ENCODE results near the gene ADRA2C. TPM values are rescaled to one million over a fixed set of nuclear protein-coding genes. Genes with fewer than 3 reads are reported as not detected.

ADRA2C gene
- total and polyA plus RNA-seq, 2 experiments from 2014 or later, result 3.0 to 16.6 TPM

GRCh38 chr4:3721627-3722026, 44.6 kb upstream of the ADRA2C start:
- no peak overlapping the region for H3K4me3 Mint-ChIP-seq
- no peak overlapping the region for H3K4me3 ChIP-seq
- H3K79me2 ChIP-seq (replicated peaks; ENCODE audit: insufficient read depth), result no peaks in the 10 kb centered on the region
- no peak overlapping the region for H3K27ac Mint-ChIP-seq
- no peak overlapping the region for H2AFZ ChIP-seq
- DNase-seq (ENCODE audit: low spot score) (no peak), ATAC-seq (no peak)
- H3K4me1 Mint-ChIP-seq, result peaks cover 15% of the 10 kb centered on the region
- peaks cover 21% of the 10 kb centered on the region for H3K27me3 Mint-ChIP-seq (ENCODE audit: insufficient read depth, low read depth, poor library complexity)
- H3K36me3 Mint-ChIP-seq (ENCODE audit: low read depth), result peaks cover 4% of the 10 kb centered on the region; the same call in 1 of the 3 replicates
- TF ChIP-seq POLR2AphosphoS5 (IDR thresholded peaks at IDR 0.05; ENCODE audit: low read depth) (no peak), STAT1 (IDR thresholded peaks at IDR 0.05; ENCODE audit: unreplicated experiment) (no peak), EZH2 (IDR thresholded peaks at IDR 0.05; ENCODE audit: low read depth, unreplicated experiment) (no peak), ETS1 (IDR thresholded peaks at IDR 0.05) (no peak), ZNF331 (CRISPR knock-in tag; IDR thresholded peaks at IDR 0.05; ENCODE audit: low read depth) (no peak), ZNF114 (CRISPR knock-in tag; IDR thresholded peaks at IDR 0.05) (no peak), JUNB (IDR thresholded peaks at IDR 0.05; ENCODE audit: unreplicated experiment) (no peak), NANOG (IDR thresholded peaks at IDR 0.05; ENCODE audit: borderline replicate concordance) (no peak), EZH2phosphoT487 (IDR thresholded peaks at IDR 0.05; ENCODE audit: unreplicated experiment) (no peak), CREB1 (CRISPR knock-in tag; IDR thresholded peaks at IDR 0.05; ENCODE audit: low read depth) (no peak)
- TF ChIP-seq, protein P1, sequence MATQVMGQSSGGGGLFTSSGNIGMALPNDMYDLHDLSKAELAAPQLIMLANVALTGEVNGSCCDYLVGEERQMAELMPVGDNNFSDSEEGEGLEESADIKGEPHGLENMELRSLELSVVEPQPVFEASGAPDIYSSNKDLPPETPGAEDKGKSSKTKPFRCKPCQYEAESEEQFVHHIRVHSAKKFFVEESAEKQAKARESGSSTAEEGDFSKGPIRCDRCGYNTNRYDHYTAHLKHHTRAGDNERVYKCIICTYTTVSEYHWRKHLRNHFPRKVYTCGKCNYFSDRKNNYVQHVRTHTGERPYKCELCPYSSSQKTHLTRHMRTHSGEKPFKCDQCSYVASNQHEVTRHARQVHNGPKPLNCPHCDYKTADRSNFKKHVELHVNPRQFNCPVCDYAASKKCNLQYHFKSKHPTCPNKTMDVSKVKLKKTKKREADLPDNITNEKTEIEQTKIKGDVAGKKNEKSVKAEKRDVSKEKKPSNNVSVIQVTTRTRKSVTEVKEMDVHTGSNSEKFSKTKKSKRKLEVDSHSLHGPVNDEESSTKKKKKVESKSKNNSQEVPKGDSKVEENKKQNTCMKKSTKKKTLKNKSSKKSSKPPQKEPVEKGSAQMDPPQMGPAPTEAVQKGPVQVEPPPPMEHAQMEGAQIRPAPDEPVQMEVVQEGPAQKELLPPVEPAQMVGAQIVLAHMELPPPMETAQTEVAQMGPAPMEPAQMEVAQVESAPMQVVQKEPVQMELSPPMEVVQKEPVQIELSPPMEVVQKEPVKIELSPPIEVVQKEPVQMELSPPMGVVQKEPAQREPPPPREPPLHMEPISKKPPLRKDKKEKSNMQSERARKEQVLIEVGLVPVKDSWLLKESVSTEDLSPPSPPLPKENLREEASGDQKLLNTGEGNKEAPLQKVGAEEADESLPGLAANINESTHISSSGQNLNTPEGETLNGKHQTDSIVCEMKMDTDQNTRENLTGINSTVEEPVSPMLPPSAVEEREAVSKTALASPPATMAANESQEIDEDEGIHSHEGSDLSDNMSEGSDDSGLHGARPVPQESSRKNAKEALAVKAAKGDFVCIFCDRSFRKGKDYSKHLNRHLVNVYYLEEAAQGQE (IDR thresholded peaks at IDR 0.05; ENCODE audit: unreplicated experiment), result no peak
- TF ChIP-seq, protein P2, sequence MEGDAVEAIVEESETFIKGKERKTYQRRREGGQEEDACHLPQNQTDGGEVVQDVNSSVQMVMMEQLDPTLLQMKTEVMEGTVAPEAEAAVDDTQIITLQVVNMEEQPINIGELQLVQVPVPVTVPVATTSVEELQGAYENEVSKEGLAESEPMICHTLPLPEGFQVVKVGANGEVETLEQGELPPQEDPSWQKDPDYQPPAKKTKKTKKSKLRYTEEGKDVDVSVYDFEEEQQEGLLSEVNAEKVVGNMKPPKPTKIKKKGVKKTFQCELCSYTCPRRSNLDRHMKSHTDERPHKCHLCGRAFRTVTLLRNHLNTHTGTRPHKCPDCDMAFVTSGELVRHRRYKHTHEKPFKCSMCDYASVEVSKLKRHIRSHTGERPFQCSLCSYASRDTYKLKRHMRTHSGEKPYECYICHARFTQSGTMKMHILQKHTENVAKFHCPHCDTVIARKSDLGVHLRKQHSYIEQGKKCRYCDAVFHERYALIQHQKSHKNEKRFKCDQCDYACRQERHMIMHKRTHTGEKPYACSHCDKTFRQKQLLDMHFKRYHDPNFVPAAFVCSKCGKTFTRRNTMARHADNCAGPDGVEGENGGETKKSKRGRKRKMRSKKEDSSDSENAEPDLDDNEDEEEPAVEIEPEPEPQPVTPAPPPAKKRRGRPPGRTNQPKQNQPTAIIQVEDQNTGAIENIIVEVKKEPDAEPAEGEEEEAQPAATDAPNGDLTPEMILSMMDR (conservative IDR thresholded peaks at IDR 0.05; ENCODE audit: low read depth in 2 of 2), result no peak
- TF ChIP-seq, protein P3, sequence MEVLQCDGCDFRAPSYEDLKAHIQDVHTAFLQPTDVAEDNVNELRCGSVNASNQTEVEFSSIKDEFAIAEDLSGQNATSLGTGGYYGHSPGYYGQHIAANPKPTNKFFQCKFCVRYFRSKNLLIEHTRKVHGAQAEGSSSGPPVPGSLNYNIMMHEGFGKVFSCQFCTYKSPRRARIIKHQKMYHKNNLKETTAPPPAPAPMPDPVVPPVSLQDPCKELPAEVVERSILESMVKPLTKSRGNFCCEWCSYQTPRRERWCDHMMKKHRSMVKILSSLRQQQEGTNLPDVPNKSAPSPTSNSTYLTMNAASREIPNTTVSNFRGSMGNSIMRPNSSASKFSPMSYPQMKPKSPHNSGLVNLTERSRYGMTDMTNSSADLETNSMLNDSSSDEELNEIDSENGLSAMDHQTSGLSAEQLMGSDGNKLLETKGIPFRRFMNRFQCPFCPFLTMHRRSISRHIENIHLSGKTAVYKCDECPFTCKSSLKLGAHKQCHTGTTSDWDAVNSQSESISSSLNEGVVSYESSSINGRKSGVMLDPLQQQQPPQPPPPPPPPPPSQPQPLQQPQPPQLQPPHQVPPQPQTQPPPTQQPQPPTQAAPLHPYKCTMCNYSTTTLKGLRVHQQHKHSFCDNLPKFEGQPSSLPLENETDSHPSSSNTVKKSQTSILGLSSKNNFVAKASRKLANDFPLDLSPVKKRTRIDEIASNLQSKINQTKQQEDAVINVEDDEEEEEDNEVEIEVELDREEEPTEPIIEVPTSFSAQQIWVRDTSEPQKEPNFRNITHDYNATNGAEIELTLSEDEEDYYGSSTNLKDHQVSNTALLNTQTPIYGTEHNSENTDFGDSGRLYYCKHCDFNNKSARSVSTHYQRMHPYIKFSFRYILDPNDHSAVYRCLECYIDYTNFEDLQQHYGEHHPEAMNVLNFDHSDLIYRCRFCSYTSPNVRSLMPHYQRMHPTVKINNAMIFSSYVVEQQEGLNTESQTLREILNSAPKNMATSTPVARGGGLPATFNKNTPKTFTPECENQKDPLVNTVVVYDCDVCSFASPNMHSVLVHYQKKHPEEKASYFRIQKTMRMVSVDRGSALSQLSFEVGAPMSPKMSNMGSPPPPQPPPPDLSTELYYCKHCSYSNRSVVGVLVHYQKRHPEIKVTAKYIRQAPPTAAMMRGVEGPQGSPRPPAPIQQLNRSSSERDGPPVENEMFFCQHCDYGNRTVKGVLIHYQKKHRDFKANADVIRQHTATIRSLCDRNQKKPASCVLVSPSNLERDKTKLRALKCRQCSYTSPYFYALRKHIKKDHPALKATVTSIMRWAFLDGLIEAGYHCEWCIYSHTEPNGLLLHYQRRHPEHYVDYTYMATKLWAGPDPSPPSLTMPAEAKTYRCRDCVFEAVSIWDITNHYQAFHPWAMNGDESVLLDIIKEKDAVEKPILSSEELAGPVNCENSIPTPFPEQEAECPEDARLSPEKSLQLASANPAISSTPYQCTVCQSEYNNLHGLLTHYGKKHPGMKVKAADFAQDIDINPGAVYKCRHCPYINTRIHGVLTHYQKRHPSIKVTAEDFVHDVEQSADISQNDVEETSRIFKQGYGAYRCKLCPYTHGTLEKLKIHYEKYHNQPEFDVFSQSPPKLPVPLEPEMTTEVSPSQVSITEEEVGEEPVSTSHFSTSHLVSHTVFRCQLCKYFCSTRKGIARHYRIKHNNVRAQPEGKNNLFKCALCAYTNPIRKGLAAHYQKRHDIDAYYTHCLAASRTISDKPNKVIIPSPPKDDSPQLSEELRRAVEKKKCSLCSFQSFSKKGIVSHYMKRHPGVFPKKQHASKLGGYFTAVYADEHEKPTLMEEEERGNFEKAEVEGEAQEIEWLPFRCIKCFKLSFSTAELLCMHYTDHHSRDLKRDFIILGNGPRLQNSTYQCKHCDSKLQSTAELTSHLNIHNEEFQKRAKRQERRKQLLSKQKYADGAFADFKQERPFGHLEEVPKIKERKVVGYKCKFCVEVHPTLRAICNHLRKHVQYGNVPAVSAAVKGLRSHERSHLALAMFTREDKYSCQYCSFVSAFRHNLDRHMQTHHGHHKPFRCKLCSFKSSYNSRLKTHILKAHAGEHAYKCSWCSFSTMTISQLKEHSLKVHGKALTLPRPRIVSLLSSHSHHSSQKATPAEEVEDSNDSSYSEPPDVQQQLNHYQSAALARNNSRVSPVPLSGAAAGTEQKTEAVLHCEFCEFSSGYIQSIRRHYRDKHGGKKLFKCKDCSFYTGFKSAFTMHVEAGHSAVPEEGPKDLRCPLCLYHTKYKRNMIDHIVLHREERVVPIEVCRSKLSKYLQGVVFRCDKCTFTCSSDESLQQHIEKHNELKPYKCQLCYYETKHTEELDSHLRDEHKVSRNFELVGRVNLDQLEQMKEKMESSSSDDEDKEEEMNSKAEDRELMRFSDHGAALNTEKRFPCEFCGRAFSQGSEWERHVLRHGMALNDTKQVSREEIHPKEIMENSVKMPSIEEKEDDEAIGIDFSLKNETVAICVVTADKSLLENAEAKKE (CRISPR knock-in tag; IDR thresholded peaks at IDR 0.05), result no peak
- no peaks in the 10 kb centered on the region for H3K36me3 ChIP-seq (ENCODE audit: insufficient read depth)
- H3K27me3 ChIP-seq (ENCODE audit: insufficient read depth), result peaks cover 10% of the 10 kb centered on the region
- H4K20me1 ChIP-seq (replicated peaks; ENCODE audit: insufficient read depth), result no peaks in the 10 kb centered on the region
- peaks cover 8% of the 10 kb centered on the region for H3K4me1 ChIP-seq (ENCODE audit: insufficient read depth)
- H3K9me3 Mint-ChIP-seq, result peaks cover 5% of the 10 kb centered on the region
- H3F3A ChIP-seq (replicated peaks; ENCODE audit: low read depth), result no peaks in the 10 kb centered on the region
- H3K27ac ChIP-seq (ENCODE audit: low read depth), result no peak overlapping the region
- no peaks in the 10 kb centered on the region for H3K9me2 ChIP-seq (ENCODE audit: insufficient read depth)
- H3K4me2 ChIP-seq, result no peak overlapping the region

Measured in GM23338 (cell line).